Measurements from ENCODE around the gene CCL1. TPM values are rescaled to one million over a fixed set of nuclear protein-coding genes. Genes with fewer than 3 reads are reported as not detected.

The CCL1 gene
- polyA plus RNA-seq, 3 donors: not detected

DNA sequence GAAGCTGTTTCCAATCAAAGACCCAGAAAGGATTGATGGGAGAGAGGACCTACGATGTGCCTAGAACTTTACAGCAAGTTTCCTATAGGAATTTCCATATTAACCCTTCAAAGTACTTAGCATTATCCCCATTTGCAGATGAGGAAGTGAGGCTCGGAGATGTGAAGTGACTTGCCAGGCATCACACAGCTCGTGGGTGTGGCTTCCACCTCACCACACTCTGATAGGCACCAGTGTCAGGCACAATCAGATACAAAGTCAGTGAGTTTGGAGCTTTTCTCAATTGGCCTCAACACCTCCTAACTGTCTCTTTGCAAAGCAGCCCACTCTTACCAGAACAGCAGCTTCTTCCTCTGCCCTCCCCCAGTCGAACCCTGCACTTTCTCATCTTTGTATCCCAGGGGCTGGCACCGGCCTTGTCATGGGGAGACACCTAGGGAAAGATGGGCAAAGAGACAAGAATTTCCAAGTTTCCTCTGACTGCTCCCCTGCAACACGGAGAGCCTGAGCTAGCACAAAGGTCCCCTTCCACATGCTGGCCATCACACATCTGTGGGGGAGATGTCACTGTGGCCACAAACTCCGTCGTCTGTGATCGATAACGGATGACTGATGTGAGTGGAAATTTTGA lies 37.4 kb upstream of the CCL1 start:
- no peaks in the 10 kb centered on the region for H3K36me3 Mint-ChIP-seq
- no peaks in the 10 kb centered on the region for H3K9me3 Mint-ChIP-seq

GRCh38 chr17:34399725-34400124 lies 36.7 kb upstream of the CCL1 start:
- Histone ChIP-seq H3K36me3 (replicated peaks in 1 of 2; ENCODE audit: control insufficient read depth in 1 of 2, insufficient read depth in 2 of 2, low read length in 2 of 2) (no peaks in the 10 kb centered on the region), H3K9ac (ENCODE audit: insufficient read depth, low read length, poor library complexity, severe bottlenecking) (no peak overlapping the region), H3K4me3 (replicated peaks in 1 of 3; ENCODE audit: low read depth in 2 of 3, low read length in 3 of 3) (no peak overlapping the region), H3K79me2 (ENCODE audit: insufficient read depth, low read length) (no peaks in the 10 kb centered on the region), H3K4me1 (ENCODE audit: control insufficient read depth in 1 of 2, insufficient read depth in 2 of 2, low read length in 2 of 2) (peaks cover 54 to 55% of the 10 kb centered on the region in 2 donors), H2AFZ (ENCODE audit: insufficient read depth, low read depth, low read length, poor library complexity, severe bottlenecking) (no peak overlapping the region), H3K9me3 (replicated peaks in 1 of 2; ENCODE audit: control insufficient read depth in 1 of 2, insufficient read depth in 1 of 2, low read length in 2 of 2) (no peaks in the 10 kb centered on the region), H3K27me3 (ENCODE audit: control insufficient read depth in 2 of 2, insufficient read depth in 2 of 2, low read length in 2 of 2) (no peaks in the 10 kb centered on the region), H3K27ac (ENCODE audit: low read depth in 1 of 2, low read length in 2 of 2) (peak overlapping the region in 1 of 2 donors; percentile 73), H4K20me1 (ENCODE audit: insufficient read depth, low read length) (no peaks in the 10 kb centered on the region), H3K4me2 (replicated peaks; ENCODE audit: extremely low read depth, low read length, poor library complexity, severe bottlenecking) (peak overlapping the region; percentile 16)
- DNase-seq: peak in 1 of 3 donors; percentile 31
- Mint-ChIP-seq H3K4me1 (peaks cover 47% of the 10 kb centered on the region), H3K4me3 (no peak overlapping the region), H3K27ac (peak overlapping the region; percentile 48 to 96 (median 83)), H3K36me3 (no peaks in the 10 kb centered on the region), H3K27me3 (ENCODE audit: low read depth in 3 of 3) (peaks cover 0 to 5% (median 4%) of the 10 kb centered on the region in 3 donors), H3K9me3 (no peaks in the 10 kb centered on the region)
- TF ChIP-seq, protein P1, sequence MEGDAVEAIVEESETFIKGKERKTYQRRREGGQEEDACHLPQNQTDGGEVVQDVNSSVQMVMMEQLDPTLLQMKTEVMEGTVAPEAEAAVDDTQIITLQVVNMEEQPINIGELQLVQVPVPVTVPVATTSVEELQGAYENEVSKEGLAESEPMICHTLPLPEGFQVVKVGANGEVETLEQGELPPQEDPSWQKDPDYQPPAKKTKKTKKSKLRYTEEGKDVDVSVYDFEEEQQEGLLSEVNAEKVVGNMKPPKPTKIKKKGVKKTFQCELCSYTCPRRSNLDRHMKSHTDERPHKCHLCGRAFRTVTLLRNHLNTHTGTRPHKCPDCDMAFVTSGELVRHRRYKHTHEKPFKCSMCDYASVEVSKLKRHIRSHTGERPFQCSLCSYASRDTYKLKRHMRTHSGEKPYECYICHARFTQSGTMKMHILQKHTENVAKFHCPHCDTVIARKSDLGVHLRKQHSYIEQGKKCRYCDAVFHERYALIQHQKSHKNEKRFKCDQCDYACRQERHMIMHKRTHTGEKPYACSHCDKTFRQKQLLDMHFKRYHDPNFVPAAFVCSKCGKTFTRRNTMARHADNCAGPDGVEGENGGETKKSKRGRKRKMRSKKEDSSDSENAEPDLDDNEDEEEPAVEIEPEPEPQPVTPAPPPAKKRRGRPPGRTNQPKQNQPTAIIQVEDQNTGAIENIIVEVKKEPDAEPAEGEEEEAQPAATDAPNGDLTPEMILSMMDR (IDR thresholded peaks at IDR 0.05): no peak
- intact Hi-C loops (cut with micrococcal nuclease): no loop called here
- no CpG with 5 or more reads among the region's 1 CpG for WGBS (ENCODE audit: insufficient coverage)

More for the DNA sequence above, 37.4 kb upstream of the CCL1 start:
- Histone ChIP-seq H3K9ac (ENCODE audit: insufficient read depth, low read length, poor library complexity, severe bottlenecking) (no peak overlapping the region), H3K4me1 (ENCODE audit: control insufficient read depth in 1 of 2, insufficient read depth in 2 of 2, low read length in 2 of 2) (peaks cover 54 to 55% of the 10 kb centered on the region in 2 donors), H3K9me3 (replicated peaks in 1 of 2; ENCODE audit: control insufficient read depth in 1 of 2, insufficient read depth in 1 of 2, low read length in 2 of 2) (no peaks in the 10 kb centered on the region), H2AFZ (ENCODE audit: insufficient read depth, low read depth, low read length, poor library complexity, severe bottlenecking) (no peak overlapping the region), H3K4me2 (replicated peaks; ENCODE audit: extremely low read depth, low read length, poor library complexity, severe bottlenecking) (no peak overlapping the region), H3K36me3 (replicated peaks in 1 of 2; ENCODE audit: control insufficient read depth in 1 of 2, insufficient read depth in 2 of 2, low read length in 2 of 2) (no peaks in the 10 kb centered on the region), H3K27ac (ENCODE audit: low read depth in 1 of 2, low read length in 2 of 2) (no peak overlapping the region), H3K79me2 (ENCODE audit: insufficient read depth, low read length) (no peaks in the 10 kb centered on the region), H3K27me3 (ENCODE audit: control insufficient read depth in 2 of 2, insufficient read depth in 2 of 2, low read length in 2 of 2) (no peaks in the 10 kb centered on the region), H3K4me3 (replicated peaks in 1 of 3; ENCODE audit: low read depth in 2 of 3, low read length in 3 of 3) (no peak overlapping the region), H4K20me1 (ENCODE audit: insufficient read depth, low read length) (no peaks in the 10 kb centered on the region)
- peaks cover 49% of the 10 kb centered on the region for H3K4me1 Mint-ChIP-seq
- peak overlapping the region in 1 of 2 donors; percentile 11 for H3K4me3 Mint-ChIP-seq
- TF ChIP-seq, protein P1 (IDR thresholded peaks at IDR 0.05): no peak
- WGBS (ENCODE audit: insufficient coverage): 88% methylated on average over 4 of the region's 10 CpGs
- intact Hi-C loops (cut with micrococcal nuclease): no loop called here
- H3K27me3 Mint-ChIP-seq (ENCODE audit: low read depth in 3 of 3): peaks cover 0 to 4% (median 4%) of the 10 kb centered on the region in 3 donors
- DNase-seq: peak in 1 of 3 donors; percentile 33
- peak overlapping the region in 3 of 7 donors; percentile 3 to 11 (median 10) for H3K27ac Mint-ChIP-seq

All from CD14-positive monocyte (primary cell).